Loucy (cell line): ENCODE measurements around the gene CLEC14A.

ENCODE experiments used
- EZH2phosphoT487 ChIP-seq: fragments of 200-600 bp; IDR thresholded peaks from 2 replicates; pipeline ENCODE4 v1.6.1; 2018; ENCODE audit warnings: antibody characterized with exemption, mild to moderate bottlenecking, moderate library complexity, borderline replicate concordance
- TF ChIP-seq, protein P1 (sequence below): fragments of 200-600 bp; sonication (generic); conservative IDR thresholded peaks from 2 replicates; pipeline ENCODE4 v1.5.1; 2014; ENCODE audit warnings: mild to moderate bottlenecking, antibody characterized with exemption, low read length

GRCh38 chr14:38211255-38211735 is 44.6 kb downstream of the CLEC14A start:
- TF ChIP-seq, protein P1, sequence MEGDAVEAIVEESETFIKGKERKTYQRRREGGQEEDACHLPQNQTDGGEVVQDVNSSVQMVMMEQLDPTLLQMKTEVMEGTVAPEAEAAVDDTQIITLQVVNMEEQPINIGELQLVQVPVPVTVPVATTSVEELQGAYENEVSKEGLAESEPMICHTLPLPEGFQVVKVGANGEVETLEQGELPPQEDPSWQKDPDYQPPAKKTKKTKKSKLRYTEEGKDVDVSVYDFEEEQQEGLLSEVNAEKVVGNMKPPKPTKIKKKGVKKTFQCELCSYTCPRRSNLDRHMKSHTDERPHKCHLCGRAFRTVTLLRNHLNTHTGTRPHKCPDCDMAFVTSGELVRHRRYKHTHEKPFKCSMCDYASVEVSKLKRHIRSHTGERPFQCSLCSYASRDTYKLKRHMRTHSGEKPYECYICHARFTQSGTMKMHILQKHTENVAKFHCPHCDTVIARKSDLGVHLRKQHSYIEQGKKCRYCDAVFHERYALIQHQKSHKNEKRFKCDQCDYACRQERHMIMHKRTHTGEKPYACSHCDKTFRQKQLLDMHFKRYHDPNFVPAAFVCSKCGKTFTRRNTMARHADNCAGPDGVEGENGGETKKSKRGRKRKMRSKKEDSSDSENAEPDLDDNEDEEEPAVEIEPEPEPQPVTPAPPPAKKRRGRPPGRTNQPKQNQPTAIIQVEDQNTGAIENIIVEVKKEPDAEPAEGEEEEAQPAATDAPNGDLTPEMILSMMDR = no peak
- TF ChIP-seq EZH2phosphoT487 = no peak
